ENCODE measurements around the gene CDR2L. TPM values are rescaled to one million over a fixed set of nuclear protein-coding genes. Genes with fewer than 3 reads are reported as not detected.
A peak's percentile ranks its signal among the peaks of the same experiment; 100 is the strongest.
"Not testable (repeated sequence)": the region's sequence is repeated elsewhere in the genome, so short reads cannot be mapped to it uniquely, and the experiment has no call there.

Gene CDR2L
- total RNA-seq, 2 experiments from 2014 or later = 0.74 to 1.2 TPM

DNA sequence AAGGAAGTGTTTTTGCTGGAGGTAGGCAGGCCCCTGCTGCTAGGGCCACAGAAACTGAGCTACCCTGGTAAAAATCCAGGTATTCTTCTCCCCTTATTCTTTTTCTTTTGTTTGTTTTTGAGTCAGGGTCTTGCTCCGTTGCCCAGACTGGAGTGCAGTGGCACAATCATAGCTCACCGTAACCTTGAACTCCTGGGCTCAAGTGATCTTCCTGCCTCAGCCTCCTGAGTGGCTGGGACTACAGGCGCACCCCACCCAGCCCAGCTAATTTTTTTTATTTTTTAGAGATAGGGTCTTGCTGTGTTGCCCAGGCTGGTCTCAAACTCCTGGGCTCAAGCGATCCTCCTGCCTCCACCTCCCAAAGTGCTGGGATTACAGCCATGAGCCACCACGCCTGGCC, 17.9 kb upstream of the CDR2L start:
- not testable (repeated sequence) for H3K4me1 Mint-ChIP-seq, H3K36me3 Mint-ChIP-seq, DNase-seq, H3K27ac Mint-ChIP-seq, H3K9me3 Mint-ChIP-seq, H3K4me3 Mint-ChIP-seq
- H3K27me3 Mint-ChIP-seq = peaks cover 18% of the 10 kb centered on the region

DNA sequence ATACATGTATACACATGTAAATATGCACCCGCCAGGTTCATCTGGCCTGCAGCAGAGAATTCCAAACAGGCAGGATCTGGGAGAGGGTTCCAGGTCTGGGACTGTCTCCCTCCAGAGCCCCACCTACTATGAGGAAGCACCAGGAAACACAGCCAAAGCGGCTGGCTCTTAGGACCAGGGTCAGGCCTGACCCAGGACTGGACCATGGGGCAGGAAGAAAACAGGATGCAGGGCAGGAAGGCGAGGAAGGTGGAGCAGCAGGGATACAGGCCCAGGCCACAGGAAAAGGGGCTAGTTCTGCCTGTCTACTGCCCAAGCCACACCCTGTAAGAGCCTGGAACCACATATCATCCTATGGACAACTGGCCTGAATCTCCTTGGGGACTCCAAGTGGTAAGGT, 17.0 kb upstream of the CDR2L start:
- H3K36me3 Mint-ChIP-seq = no peaks in the 10 kb centered on the region
- peaks cover 21% of the 10 kb centered on the region for H3K27me3 Mint-ChIP-seq
- no peaks in the 10 kb centered on the region for H3K9me3 Mint-ChIP-seq
- no peak overlapping the region for H3K27ac Mint-ChIP-seq
- H3K4me1 Mint-ChIP-seq = peaks cover 5% of the 10 kb centered on the region
- no peak for DNase-seq
- no peak overlapping the region for H3K4me3 Mint-ChIP-seq

GRCh38 chr17:74971069-74971841, 16.2 kb upstream of the CDR2L start:
- peak overlapping the region; percentile 45 for H3K4me3 Mint-ChIP-seq
- peaks cover 21% of the 10 kb centered on the region for H3K27me3 Mint-ChIP-seq
- no peak overlapping the region for H3K27ac Mint-ChIP-seq
- H3K36me3 Mint-ChIP-seq = no peaks in the 10 kb centered on the region
- H3K4me1 Mint-ChIP-seq = peaks cover 5% of the 10 kb centered on the region
- DNase-seq = no peak
- H3K9me3 Mint-ChIP-seq = no peaks in the 10 kb centered on the region

DNA sequence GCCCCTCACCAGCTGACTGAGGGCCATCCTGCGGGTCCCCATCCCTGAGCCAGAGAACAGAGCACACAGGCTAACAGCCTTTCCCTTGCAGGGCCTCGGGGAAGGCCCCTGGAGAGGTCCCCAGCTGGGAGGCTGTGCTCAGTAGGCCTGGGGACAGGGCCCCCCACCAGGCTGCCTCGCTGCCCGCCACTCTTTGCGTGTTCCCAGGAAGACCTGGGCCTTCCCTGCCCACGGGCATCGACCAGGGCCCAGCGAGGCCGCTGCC, 15.7 kb upstream of the CDR2L start:
- no peak overlapping the region for H3K27ac Mint-ChIP-seq
- peak overlapping the region; percentile 45 for H3K4me3 Mint-ChIP-seq
- peaks cover 5% of the 10 kb centered on the region for H3K4me1 Mint-ChIP-seq
- H3K36me3 Mint-ChIP-seq = no peaks in the 10 kb centered on the region
- H3K27me3 Mint-ChIP-seq = peaks cover 21% of the 10 kb centered on the region
- DNase-seq = no peak
- H3K9me3 Mint-ChIP-seq = no peaks in the 10 kb centered on the region

GRCh38 chr17:74972107-74972972, 15.1 kb upstream of the CDR2L start, which contains the start of gene HID1:
HID1 (minus strand) TSS chr17:74972759; CDS start chr17:74972656, 103 bp downstream.
- Mint-ChIP-seq H3K36me3 (no peaks in the 10 kb centered on the region), H3K4me1 (peaks cover 5% of the 10 kb centered on the region), H3K27me3 (peaks cover 21% of the 10 kb centered on the region), H3K9me3 (no peaks in the 10 kb centered on the region), H3K27ac (no peak within 1 kb of the TSS), H3K4me3 (peak within 1 kb of the TSS; percentile 84)
- DNase-seq = peak; percentile 79

- no peak for DNase-seq
- Mint-ChIP-seq H3K4me1 (peaks cover 5% of the 10 kb centered on the region), H3K9me3 (no peaks in the 10 kb centered on the region), H3K27me3 (peaks cover 21% of the 10 kb centered on the region), H3K4me3 (peak overlapping the region; percentile 84), H3K27ac (no peak overlapping the region), H3K36me3 (no peaks in the 10 kb centered on the region)
These were observed 14.5 kb upstream of the CDR2L start for GRCh38 chr17:74972973-74973328.

DNA sequence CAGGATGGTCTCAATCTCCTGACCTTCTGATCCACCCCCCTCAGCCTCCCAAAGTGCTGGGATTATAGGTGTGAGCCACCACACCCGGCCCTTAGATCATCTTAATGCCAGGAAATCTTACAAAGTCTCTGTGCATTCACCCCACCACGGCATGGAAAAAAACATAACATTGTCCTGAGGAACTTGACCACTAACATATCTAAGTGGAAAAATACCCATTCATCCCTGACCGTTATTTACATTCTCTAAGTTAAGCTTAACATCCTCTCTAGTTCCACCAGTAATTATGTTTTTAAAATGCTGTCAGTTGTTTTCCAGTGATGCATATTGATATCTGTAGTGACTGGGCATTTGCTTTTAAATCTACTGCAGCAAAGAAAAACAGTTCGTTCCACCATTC, 11.5 kb upstream of the CDR2L start:
- H3K4me3 Mint-ChIP-seq = no peak overlapping the region
- H3K27me3 Mint-ChIP-seq = peaks cover 21% of the 10 kb centered on the region
- H3K9me3 Mint-ChIP-seq = no peaks in the 10 kb centered on the region
- no peak for DNase-seq
- no peaks in the 10 kb centered on the region for H3K36me3 Mint-ChIP-seq
- no peak overlapping the region for H3K27ac Mint-ChIP-seq
- H3K4me1 Mint-ChIP-seq = peaks cover 7% of the 10 kb centered on the region

DNA sequence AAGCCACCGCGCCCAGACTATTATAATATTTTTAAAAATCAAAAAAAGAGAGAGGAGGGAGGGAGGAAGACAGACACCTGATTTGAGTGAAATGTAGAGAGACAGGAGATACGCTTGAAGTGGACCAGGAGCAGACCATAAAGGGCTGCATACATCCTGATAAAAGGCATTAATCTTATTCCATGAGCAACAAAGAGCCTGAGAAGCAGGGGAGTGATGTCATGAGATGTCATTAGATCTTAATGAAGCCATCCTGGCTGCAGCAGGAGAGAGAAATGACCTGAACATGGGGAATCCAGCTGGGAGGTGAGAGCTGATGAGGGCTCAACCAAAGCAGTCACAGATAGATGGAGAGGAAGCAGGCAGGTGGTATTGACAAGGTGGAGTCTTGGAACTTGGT, 9.6 kb upstream of the CDR2L start:
- Mint-ChIP-seq H3K27me3 (peaks cover 19% of the 10 kb centered on the region), H3K4me1 (peaks cover 14% of the 10 kb centered on the region), H3K4me3 (no peak overlapping the region), H3K27ac (no peak overlapping the region), H3K9me3 (no peaks in the 10 kb centered on the region), H3K36me3 (no peaks in the 10 kb centered on the region)
- no peak for DNase-seq

GRCh38 chr17:74978240-74978639, 9.2 kb upstream of the CDR2L start:
- H3K4me3 Mint-ChIP-seq = no peak overlapping the region
- no peak overlapping the region for H3K27ac Mint-ChIP-seq
- peaks cover 11% of the 10 kb centered on the region for H3K4me1 Mint-ChIP-seq
- no peaks in the 10 kb centered on the region for H3K9me3 Mint-ChIP-seq
- no peaks in the 10 kb centered on the region for H3K36me3 Mint-ChIP-seq
- DNase-seq = no peak
- peaks cover 15% of the 10 kb centered on the region for H3K27me3 Mint-ChIP-seq

- no peak overlapping the region for H3K27ac Mint-ChIP-seq
- peaks cover 7% of the 10 kb centered on the region for H3K27me3 Mint-ChIP-seq
- H3K4me1 Mint-ChIP-seq = peaks cover 11% of the 10 kb centered on the region
- H3K36me3 Mint-ChIP-seq = no peaks in the 10 kb centered on the region
- H3K9me3 Mint-ChIP-seq = no peaks in the 10 kb centered on the region
- DNase-seq = no peak
- no peak overlapping the region for H3K4me3 Mint-ChIP-seq
These were observed 7.9 kb upstream of the CDR2L start for GRCh38 chr17:74979408-74980146.

- no peaks in the 10 kb centered on the region for H3K9me3 Mint-ChIP-seq
- no peaks in the 10 kb centered on the region for H3K36me3 Mint-ChIP-seq
- DNase-seq = peak; percentile 26
- H3K27ac Mint-ChIP-seq = peak overlapping the region; percentile 69
- peaks cover 11% of the 10 kb centered on the region for H3K4me1 Mint-ChIP-seq
- H3K4me3 Mint-ChIP-seq = peak overlapping the region; percentile 83
- peaks cover 10% of the 10 kb centered on the region for H3K27me3 Mint-ChIP-seq
These were observed 6.0 kb upstream of the CDR2L start for GRCh38 chr17:74981318-74981978.

DNA sequence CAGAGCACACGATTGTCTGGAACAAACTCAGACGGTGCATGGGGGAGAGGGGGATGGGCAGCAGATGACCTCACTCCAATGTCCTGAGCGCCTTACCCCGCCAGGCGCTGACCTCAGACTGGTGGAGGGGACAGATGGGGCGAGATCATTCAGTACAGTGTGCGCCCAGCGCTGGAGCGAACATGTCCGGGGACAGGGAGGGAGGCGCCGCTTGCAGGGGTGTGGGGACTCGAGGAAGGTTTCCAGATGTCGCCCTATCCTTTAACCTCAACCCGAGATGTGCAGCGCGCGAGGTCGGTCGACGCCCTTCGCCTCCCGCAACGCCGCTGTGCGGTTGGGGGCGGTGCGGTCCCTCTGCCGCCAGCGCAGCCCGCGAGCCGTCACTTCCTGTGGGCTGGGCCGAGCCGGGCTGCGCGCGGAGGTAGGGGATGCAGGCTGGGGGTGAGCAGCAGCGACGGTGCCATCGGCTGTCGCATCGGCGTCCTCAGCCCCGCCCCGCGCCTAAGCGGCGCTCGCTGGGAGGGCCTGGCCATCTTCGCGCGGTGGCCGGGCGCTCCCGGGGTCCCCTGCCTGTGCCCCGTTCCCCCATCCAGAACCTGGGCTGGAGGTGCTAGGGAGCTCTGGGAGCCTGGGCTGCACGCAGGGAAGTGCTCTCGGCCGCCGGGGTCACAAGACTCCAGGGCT, 5.3 kb upstream of the CDR2L start:
- Mint-ChIP-seq H3K36me3 (no peaks in the 10 kb centered on the region), H3K9me3 (no peaks in the 10 kb centered on the region), H3K4me3 (peak overlapping the region; percentile 83), H3K27me3 (peaks cover 12% of the 10 kb centered on the region), H3K27ac (peak overlapping the region; percentile 69), H3K4me1 (peaks cover 18% of the 10 kb centered on the region)
- DNase-seq = peak; percentile 84

DNA sequence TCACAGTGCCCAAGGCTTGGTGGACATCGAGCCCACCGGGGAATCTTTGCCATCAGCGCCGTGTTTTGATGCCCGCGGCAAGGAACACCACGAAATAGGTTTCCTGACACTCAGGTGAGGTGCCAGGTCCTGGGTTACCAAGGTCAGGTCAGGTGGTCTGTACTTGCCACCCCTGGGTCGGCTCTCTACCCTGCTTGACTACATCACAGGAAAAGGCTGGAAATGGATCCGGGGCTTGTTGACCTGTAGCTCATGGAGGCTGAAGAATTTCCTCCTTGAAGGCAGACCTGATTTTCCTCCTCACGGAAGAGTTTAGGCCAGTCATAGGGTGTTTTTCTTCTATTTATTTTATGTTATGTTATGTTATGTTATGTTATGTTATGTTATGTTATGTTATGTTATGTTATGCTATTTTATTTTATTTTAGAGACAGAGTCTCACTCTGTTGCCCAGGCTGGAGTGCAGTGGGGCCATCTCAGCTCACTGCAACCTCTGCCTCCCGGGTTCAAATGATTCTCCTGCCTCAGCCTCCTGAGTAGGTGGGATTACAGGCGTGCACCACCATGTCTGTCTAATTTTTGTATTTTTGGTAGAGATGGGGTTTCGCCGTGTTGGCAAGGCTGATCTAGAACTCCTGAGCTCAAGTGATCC, 4.6 kb upstream of the CDR2L start:
- not testable (repeated sequence) for H3K9me3 Mint-ChIP-seq, DNase-seq, H3K27ac Mint-ChIP-seq, H3K36me3 Mint-ChIP-seq
- Mint-ChIP-seq H3K4me3 (peak overlapping the region; percentile 83), H3K27me3 (peaks cover 14% of the 10 kb centered on the region), H3K4me1 (peaks cover 20% of the 10 kb centered on the region)

- no peak overlapping the region for H3K27ac Mint-ChIP-seq
- no peaks in the 10 kb centered on the region for H3K36me3 Mint-ChIP-seq
- peaks cover 21% of the 10 kb centered on the region for H3K4me1 Mint-ChIP-seq
- no peak for DNase-seq
- H3K9me3 Mint-ChIP-seq = no peaks in the 10 kb centered on the region
- H3K27me3 Mint-ChIP-seq = peaks cover 20% of the 10 kb centered on the region
- H3K4me3 Mint-ChIP-seq = no peak overlapping the region
These were observed 1.2 kb upstream of the CDR2L start for GRCh38 chr17:74986206-74986576.
